ENCODE measurements around the gene TAF1C.

Gene TAF1C

GRCh38 chr16:84144859-84145639 lies 41.8 kb downstream of the TAF1C start, which contains the start of the genes DNAAF1 and HSDL1:
DNAAF1 (plus strand) TSS chr16:84145308; CDS start chr16:84145441, 133 bp downstream.
HSDL1 (minus strand) TSS chr16:84145177; CDS start chr16:84131321, 13,856 bp downstream.
- Histone ChIP-seq H3K4me3 (ENCODE audit: low read depth, low read length, poor library complexity, severe bottlenecking) (peak within 1 kb of the TSS; percentile 85), H3K36me3 (ENCODE audit: insufficient read depth, low read length) (no peaks in the 10 kb centered on the region; the same call in 1 of the 2 replicates), H3F3A (ENCODE audit: insufficient read depth, low read length) (no peaks in the 10 kb centered on the region), H2AFZ (ENCODE audit: low read length) (0 out of 2 replicates have a peak within 1 kb of the TSS, but pooled peaks have one; percentile 40), H3K4me1 (ENCODE audit: insufficient read depth, low read length, severe bottlenecking) (peaks cover 22% of the 10 kb centered on the region), H3K9ac (ENCODE audit: low read length) (peak within 1 kb of the TSS; percentile 83), H4K20me1 (ENCODE audit: insufficient read depth, low read length) (no peaks in the 10 kb centered on the region), H3K9me3 (ENCODE audit: low read length) (no peaks in the 10 kb centered on the region), H3K27me3 (ENCODE audit: insufficient read depth, low read length) (no peaks in the 10 kb centered on the region), H3K79me2 (ENCODE audit: insufficient read depth, low read length) (no peaks in the 10 kb centered on the region), H3K9me2 (ENCODE audit: low read depth, low read length) (no peaks in the 10 kb centered on the region), H3K27ac (ENCODE audit: low read depth, low read length, poor library complexity, severe bottlenecking) (peak within 1 kb of the TSS; percentile 7), H3K4me2 (ENCODE audit: low read length) (peak within 1 kb of the TSS; percentile 93)
- TF ChIP-seq CTCF (IDR thresholded peaks at IDR 0.05; ENCODE audit: low read length) (peak; percentile 20), EZH2 (IDR thresholded peaks at IDR 0.05; ENCODE audit: borderline replicate concordance, low read length) (no peak)

GRCh38 chr16:84144209-84144858 lies 42.5 kb downstream of the TAF1C start:
- Histone ChIP-seq H3K36me3 (ENCODE audit: insufficient read depth, low read length) (no peaks in the 10 kb centered on the region; the same call in 1 of the 2 replicates), H3K4me3 (ENCODE audit: low read depth, low read length, poor library complexity, severe bottlenecking) (peak overlapping the region; percentile 85), H3K4me2 (ENCODE audit: low read length) (peak overlapping the region; percentile 93), H3K9ac (ENCODE audit: low read length) (peak overlapping the region; percentile 83), H2AFZ (ENCODE audit: low read length) (0 out of 2 replicates have a peak overlapping the region, but pooled peaks have one; percentile 40), H3K9me2 (ENCODE audit: low read depth, low read length) (no peaks in the 10 kb centered on the region), H3K4me1 (ENCODE audit: insufficient read depth, low read length, severe bottlenecking) (peaks cover 23% of the 10 kb centered on the region), H3K27me3 (ENCODE audit: insufficient read depth, low read length) (no peaks in the 10 kb centered on the region), H3K9me3 (ENCODE audit: low read length) (no peaks in the 10 kb centered on the region), H3K79me2 (ENCODE audit: insufficient read depth, low read length) (no peaks in the 10 kb centered on the region), H3K27ac (ENCODE audit: low read depth, low read length, poor library complexity, severe bottlenecking) (peak overlapping the region; percentile 7), H3F3A (ENCODE audit: insufficient read depth, low read length) (no peaks in the 10 kb centered on the region), H4K20me1 (ENCODE audit: insufficient read depth, low read length) (no peaks in the 10 kb centered on the region)
- no peak for TF ChIP-seq EZH2 (IDR thresholded peaks at IDR 0.05; ENCODE audit: borderline replicate concordance, low read length)
- peak; percentile 40 for TF ChIP-seq CTCF (IDR thresholded peaks at IDR 0.05; ENCODE audit: low read length)

- peak overlapping the region; percentile 85 for H3K4me3 ChIP-seq (ENCODE audit: low read depth, low read length, poor library complexity, severe bottlenecking)
- no peaks in the 10 kb centered on the region; the same call in 1 of the 2 replicates for H3K36me3 ChIP-seq (ENCODE audit: insufficient read depth, low read length)
- H3K27ac ChIP-seq (ENCODE audit: low read depth, low read length, poor library complexity, severe bottlenecking), result peak overlapping the region; percentile 7
- no peaks in the 10 kb centered on the region for H4K20me1 ChIP-seq (ENCODE audit: insufficient read depth, low read length)
- H3K4me2 ChIP-seq (ENCODE audit: low read length), result peak overlapping the region; percentile 93
- no peaks in the 10 kb centered on the region for H3K9me2 ChIP-seq (ENCODE audit: low read depth, low read length)
- H3K79me2 ChIP-seq (ENCODE audit: insufficient read depth, low read length), result no peaks in the 10 kb centered on the region
- H3K9me3 ChIP-seq (ENCODE audit: low read length), result no peaks in the 10 kb centered on the region
- peaks cover 28% of the 10 kb centered on the region for H3K4me1 ChIP-seq (ENCODE audit: insufficient read depth, low read length, severe bottlenecking)
- H3K9ac ChIP-seq (ENCODE audit: low read length), result peak overlapping the region; percentile 83
- TF ChIP-seq CTCF (IDR thresholded peaks at IDR 0.05; ENCODE audit: low read length) (no peak), EZH2 (IDR thresholded peaks at IDR 0.05; ENCODE audit: borderline replicate concordance, low read length) (no peak)
- no peak overlapping the region for H2AFZ ChIP-seq (ENCODE audit: low read length)
- H3F3A ChIP-seq (ENCODE audit: insufficient read depth, low read length), result no peaks in the 10 kb centered on the region
- H3K27me3 ChIP-seq (ENCODE audit: insufficient read depth, low read length), result no peaks in the 10 kb centered on the region
Observed at GRCh38 chr16:84143784-84144199, 43.1 kb downstream of the TAF1C start.

All from OCI-LY1 (cell line).